HEK293 (cell line): ENCODE data around the gene SPAAR.

ENCODE experiments used
- CTCF ChIA-PET: fragments of 350-600 bp; formaldehyde crosslinking; extraction: SDS; loops from one replicate; lab custom pipeline; 2021; ENCODE audit warnings: antibody characterized with exemption; lab: Yijun Ruan, JAX
- POLR2A ChIA-PET: fragments of 300-600 bp; formaldehyde crosslinking; extraction: SDS; loops from one replicate; lab custom pipeline; 2020; ENCODE audit warnings: antibody characterized with exemption, inconsistent platforms; lab: Yijun Ruan, JAX
- H3K27ac ChIP-seq: fragments of 200-500 bp; sonication (Bioruptor generic); 2 replicates; pipeline ENCODE4 v1.5.1; 2014; ENCODE audit warnings: low read depth, low read length, control low read depth, inconsistent platforms; ENCODE audit errors: extremely low read depth
- H3K36me3 ChIP-seq, 2 experiments: fragments of 200-500 bp in 1 of 2; sonication (Bioruptor generic) in 1 of 2; 1 replicate in 1 of 2; 2 replicates in 1 of 2; pipeline ENCODE4 v1.5.1; 2014 to 2017; ENCODE audit warnings: inconsistent platforms in 2 of 2, low read length in 2 of 2; ENCODE audit not compliant: control insufficient read depth in 2 of 2, insufficient read depth in 1 of 2
- H3K4me1 ChIP-seq: fragments of 200-500 bp; sonication (Bioruptor generic); 2 replicates; pipeline ENCODE4 v1.5.1; 2014; ENCODE audit warnings: mild to moderate bottlenecking, low read length, inconsistent platforms; ENCODE audit not compliant: control insufficient read depth, insufficient read depth
- H3K4me3 ChIP-seq: 2 replicates; pipeline ENCODE4 v1.5.1; 2011; ENCODE audit warnings: low read depth, mild to moderate bottlenecking, control low read depth, low read length, moderate library complexity
- H3K9me3 ChIP-seq: fragments of 200-500 bp; sonication (Bioruptor generic); 2 replicates; pipeline ENCODE4 v1.5.1; 2014; ENCODE audit warnings: low read depth, low read length, inconsistent platforms; ENCODE audit not compliant: control insufficient read depth, insufficient read depth
- AEBP2 ChIP-seq: fragments of 450-650 bp; formaldehyde crosslinking; IDR thresholded peaks from 2 replicates; pipeline ENCODE4 v1.5.1; 2016; ENCODE audit warnings: missing biosample characterization, missing genetic modification characterization, borderline replicate concordance
- BCL11B ChIP-seq: fragments of 450-650 bp; formaldehyde crosslinking; IDR thresholded peaks from 2 replicates; pipeline ENCODE4 v1.5.1; 2016; ENCODE audit warnings: low read depth, missing biosample characterization, missing genetic modification characterization
- INSM2 ChIP-seq: fragments of 450-650 bp; formaldehyde crosslinking; IDR thresholded peaks from 2 replicates; pipeline ENCODE4 v1.5.1; 2016; ENCODE audit warnings: missing biosample characterization, missing genetic modification characterization
- KLF7 ChIP-seq: fragments of 450-650 bp; formaldehyde crosslinking; IDR thresholded peaks from 2 replicates; pipeline ENCODE4 v1.5.1; 2016; ENCODE audit warnings: missing biosample characterization, missing genetic modification characterization, borderline replicate concordance
- ZIC2 ChIP-seq: fragments of 450-650 bp; formaldehyde crosslinking; IDR thresholded peaks from 2 replicates; pipeline ENCODE4 v1.5.1; 2016; ENCODE audit warnings: missing biosample characterization, missing genetic modification characterization
- ZNF148 ChIP-seq: fragments of 450-650 bp; formaldehyde crosslinking; IDR thresholded peaks from 2 replicates; pipeline ENCODE4 v1.5.0; 2017; ENCODE audit warnings: missing biosample characterization, missing genetic modification characterization, borderline replicate concordance
- ZNF18 ChIP-seq: fragments of 450-650 bp; formaldehyde crosslinking; IDR thresholded peaks from 2 replicates; pipeline ENCODE4 v1.5.1; 2016; ENCODE audit warnings: missing biosample characterization, missing genetic modification characterization
- ZNF292 ChIP-seq: fragments of 450-650 bp; formaldehyde crosslinking; IDR thresholded peaks from 2 replicates; pipeline ENCODE4 v1.5.1; 2016; ENCODE audit warnings: low read depth, missing biosample characterization, missing genetic modification characterization, borderline replicate concordance
- ZNF324 ChIP-seq: fragments of 450-650 bp; formaldehyde crosslinking; IDR thresholded peaks from 2 replicates; pipeline ENCODE4 v1.5.1; 2016; ENCODE audit warnings: missing biosample characterization, missing genetic modification characterization
- ZNF571 ChIP-seq: fragments of 450-650 bp; formaldehyde crosslinking; IDR thresholded peaks from 2 replicates; pipeline ENCODE4 v1.5.0; 2017; ENCODE audit warnings: missing biosample characterization, missing genetic modification characterization
- ZNF629 ChIP-seq: fragments of 450-650 bp; formaldehyde crosslinking; IDR thresholded peaks from 2 replicates; pipeline ENCODE4 v1.5.1; 2017; ENCODE audit warnings: missing biosample characterization, missing genetic modification characterization
- ZNF660 ChIP-seq: fragments of 450-650 bp; IDR thresholded peaks from 2 replicates; pipeline ENCODE4 v1.5.1; 2018; ENCODE audit warnings: missing biosample characterization, mild to moderate bottlenecking, missing genetic modification characterization
- ZNF664 ChIP-seq: fragments of 450-650 bp; formaldehyde crosslinking; IDR thresholded peaks from 2 replicates; pipeline ENCODE4 v1.5.1; 2016; ENCODE audit warnings: missing biosample characterization, missing genetic modification characterization
- ZNF670 ChIP-seq: fragments of 450-650 bp; formaldehyde crosslinking; IDR thresholded peaks from 2 replicates; pipeline ENCODE4 v1.5.1; 2016; ENCODE audit warnings: missing biosample characterization, missing genetic modification characterization, low read depth
- ZNF692 ChIP-seq: fragments of 450-650 bp; formaldehyde crosslinking; IDR thresholded peaks from 2 replicates; pipeline ENCODE4 v1.5.1; 2016; ENCODE audit warnings: missing biosample characterization, missing genetic modification characterization
- ZNF707 ChIP-seq: fragments of 450-650 bp; formaldehyde crosslinking; IDR thresholded peaks from 2 replicates; pipeline ENCODE4 v1.5.1; 2016; ENCODE audit warnings: missing biosample characterization, missing genetic modification characterization

Gene SPAAR

GRCh38 chr9:35917261-35917660 is 8.0 kb downstream of the SPAAR start:
- Histone ChIP-seq H3K4me3 (no peak overlapping the region), H3K4me1 (no peaks in the 10 kb centered on the region), H3K27ac (no peak overlapping the region), H3K36me3 (no peaks in the 10 kb centered on the region), H3K9me3 (no peaks in the 10 kb centered on the region)
- CTCF ChIA-PET: interaction anchor here (0.5 to 1.7 kb wide), 4 partner anchors 32 to 127 kb away, joined by 3 to 4 read pairs (median 3); no protein-coding TSS in a partner anchor
- TF ChIP-seq INSM2 (tag by site-specific recombination) (no peak), ZNF707 (tag by site-specific recombination) (no peak), AEBP2 (tag by site-specific recombination) (no peak), ZNF692 (no peak), ZNF571 (no peak), ZNF18 (tag by site-specific recombination) (no peak), ZIC2 (tag by site-specific recombination) (no peak)
- POLR2A ChIA-PET: no interaction called here

- no peaks in the 10 kb centered on the region for H3K36me3 ChIP-seq
- H3K4me1 ChIP-seq: no peaks in the 10 kb centered on the region
- ChIA-PET POLR2A (no interaction called here), CTCF (interaction anchor here (1.2 to 6.5 kb wide), 3 partner anchors 8 to 27 kb away, joined by 4 to 45 read pairs (median 6); partner anchors contain the start of gene SPAAR)
- no peak for TF ChIP-seq KLF7 (tag by site-specific recombination)
- no peak for TF ChIP-seq ZNF148
- no peak for TF ChIP-seq ZNF660 (tag by site-specific recombination)
- TF ChIP-seq ZNF292 (tag by site-specific recombination): no peak
- TF ChIP-seq BCL11B: no peak
- TF ChIP-seq ZNF324: no peak
- TF ChIP-seq ZNF664 (tag by site-specific recombination): no peak
- TF ChIP-seq ZNF670: no peak
- no peak for TF ChIP-seq ZNF629 (tag by site-specific recombination)
- no peak overlapping the region for H3K27ac ChIP-seq
- no peak overlapping the region for H3K4me3 ChIP-seq
- no peaks in the 10 kb centered on the region for H3K9me3 ChIP-seq
Observed at GRCh38 chr9:35918780-35919179, 9.5 kb downstream of the SPAAR start.
